GM18907 (cell line): ENCODE results near the gene EN2.

Source experiments
- ATAC-seq: cut with Tn5 transposase; IDR thresholded peaks from one replicate; pipeline ENCODE4 v1.9.1; 2021; ENCODE audit warnings: mild to moderate bottlenecking, moderate library complexity; ENCODE audit not compliant: unreplicated experiment

The EN2 gene

GRCh38 chr7:155484483-155485399, 26.8 kb downstream of the EN2 start:
- ATAC-seq: no peak

- ATAC-seq: no peak
These were observed 29.0 kb downstream of the EN2 start for GRCh38 chr7:155486783-155487508.

- ATAC-seq: no peak
These were observed 29.9 kb downstream of the EN2 start for GRCh38 chr7:155487509-155488482.

GRCh38 chr7:155488483-155489127, 30.7 kb downstream of the EN2 start:
- ATAC-seq: no peak

- ATAC-seq: no peak
These were observed 31.4 kb downstream of the EN2 start for GRCh38 chr7:155489158-155489840.

- ATAC-seq: peak; percentile 28
These were observed 32.1 kb downstream of the EN2 start for GRCh38 chr7:155489862-155490696.

GRCh38 chr7:155490697-155491628, 33.0 kb downstream of the EN2 start:
- ATAC-seq: peak; percentile 87

- no peak for ATAC-seq
These were observed 33.9 kb downstream of the EN2 start for GRCh38 chr7:155491812-155492211.

GRCh38 chr7:155493744-155494538, 36.0 kb downstream of the EN2 start:
- ATAC-seq: no peak

- no peak for ATAC-seq
These were observed 36.6 kb downstream of the EN2 start for GRCh38 chr7:155494551-155494950.

- ATAC-seq: no peak
These were observed 37.7 kb downstream of the EN2 start for GRCh38 chr7:155495440-155496248.

GRCh38 chr7:155496267-155497005, 38.5 kb downstream of the EN2 start:
- no peak for ATAC-seq

- no peak for ATAC-seq
These were observed 39.4 kb downstream of the EN2 start for GRCh38 chr7:155497149-155497901.

GRCh38 chr7:155505422-155505793, 47.5 kb downstream of the EN2 start:
- no peak for ATAC-seq

- no peak for ATAC-seq
These were observed 49.0 kb downstream of the EN2 start for GRCh38 chr7:155506854-155507337.
